K562 (cell line): ENCODE measurements around the gene MPND. TPM values are rescaled to one million over a fixed set of nuclear protein-coding genes. Genes with fewer than 3 reads are reported as not detected.
A peak's percentile ranks its signal among the peaks of the same experiment; 100 is the strongest.

ENCODE experiments used
- CHD1 ChIP-seq: fragments of 200-600 bp; sonication (generic); IDR thresholded peaks from one replicate; pipeline ENCODE4 v1.6.1; 2012; ENCODE audit warnings: mild to moderate bottlenecking, moderate library complexity, low read length, inconsistent platforms
- CTBP1 ChIP-seq: fragments of 450-650 bp; IDR thresholded peaks from 2 replicates; pipeline ENCODE4 v1.6.1; 2016; ENCODE audit warnings: borderline replicate concordance
- EHMT2 ChIP-seq: fragments of 450-650 bp; IDR thresholded peaks from 2 replicates; pipeline ENCODE4 v1.6.1; 2018; ENCODE audit warnings: antibody characterized with exemption
- HDAC6 ChIP-seq: IDR thresholded peaks from 2 replicates; pipeline ENCODE4 v1.6.1; 2012; ENCODE audit warnings: low read depth, mild to moderate bottlenecking, control low read depth, inconsistent platforms, low read length, moderate library complexity
- KDM1A ChIP-seq, 2 experiments: fragments of 450-650 bp; IDR thresholded peaks; 2 replicates each; pipeline ENCODE4 v1.6.1; 2016; ENCODE audit warnings: mild to moderate bottlenecking in 2 of 2
- LARP7 ChIP-seq: fragments of 450-650 bp; IDR thresholded peaks from 2 replicates; pipeline ENCODE4 v1.6.1; 2016
- POLR2A ChIP-seq: fragments of 450-650 bp; conservative IDR thresholded peaks from 2 replicates; pipeline ENCODE4 v1.6.1; 2016
- RAD51 ChIP-seq: fragments of 450-650 bp; IDR thresholded peaks from 2 replicates; pipeline ENCODE4 v1.7.1; 2016; ENCODE audit warnings: low read depth, mild to moderate bottlenecking, borderline replicate concordance
- RBFOX2 ChIP-seq: fragments of 200-400 bp; formaldehyde crosslinking; IDR thresholded peaks from 2 replicates; pipeline ENCODE4 v1.6.1; 2017; ENCODE audit warnings: low read depth, mild to moderate bottlenecking, low read length, moderate library complexity
- SMARCA5 ChIP-seq: fragments of 450-650 bp; IDR thresholded peaks from 2 replicates; pipeline ENCODE4 v1.6.1; 2016
- ZBTB1 ChIP-seq: sonication (generic); formaldehyde crosslinking; IDR thresholded peaks from 2 replicates; pipeline ENCODE4 v1.8.1; 2023; ENCODE audit warnings: missing genetic modification reagents, low read depth, mild to moderate bottlenecking, borderline replicate concordance
- ZNF133 ChIP-seq: fragments of 250-450 bp; sonication (Bioruptor Pico); IDR thresholded peaks from 2 replicates; pipeline ENCODE4 v1.4.0; 2020; ENCODE audit warnings: mild to moderate bottlenecking
- polyA plus RNA-seq, 8 experiments: library from polyadenylated mRNA; depleted of rRNA in 4 of 8; stranded (reverse) in 5 of 8; unstranded in 3 of 8; fragments of >200 nt; fragmentation: Nextera tagmentation in 2 of 8; fragmentation: Illumina TruSeq in 1 of 8; extraction: Ambion mirVana in 2 of 8; extraction: Trizol in 1 of 8; gene quantifications; 2 replicates each; pipeline versions ENCODE4 v1.2.1 to v1.2.3, GENCODE V29; 2011 to 2014; ENCODE audit warnings: inconsistent platforms in 1 of 8, missing spikeins in 1 of 8
- total RNA-seq, 7 experiments: library from RNA; depleted of rRNA in 6 of 7; stranded (reverse); fragments of >200 nt in 6 of 7; fragmentation: Illumina TruSeq in 2 of 7; extraction: Trizol in 2 of 7; gene quantifications; 2 replicates each; pipeline versions ENCODE4 v1.2.1 to v1.2.3, GENCODE V29; 2011 to 2021; ENCODE audit warnings: low replicate concordance in 1 of 7
- TF ChIP-seq, protein P1 (sequence below): IDR thresholded peaks from 2 replicates; pipeline ENCODE4 v1.6.1; 2012; ENCODE audit warnings: low read depth, low read length, improper control_type of control experiment, borderline replicate concordance
- TF ChIP-seq, protein P2 (sequence below): fragments of 450-650 bp; IDR thresholded peaks from 2 replicates; pipeline ENCODE4 v1.6.1; 2016; ENCODE audit warnings: mild to moderate bottlenecking, moderate library complexity
- TF ChIP-seq, protein P3 (sequence below): fragments of 250-450 bp; sonication (Bioruptor Pico); IDR thresholded peaks from 2 replicates; pipeline ENCODE4 v1.8.0; 2022; ENCODE audit warnings: inconsistent platforms, mild to moderate bottlenecking, moderate library complexity, borderline replicate concordance

The MPND gene
- total and polyA plus RNA-seq, 9 of the 15 experiments (the other 6 are each of a cell fraction or from before 2014, with no cell fraction given): 0.25 to 14.0 (median 3.9) TPM

DNA sequence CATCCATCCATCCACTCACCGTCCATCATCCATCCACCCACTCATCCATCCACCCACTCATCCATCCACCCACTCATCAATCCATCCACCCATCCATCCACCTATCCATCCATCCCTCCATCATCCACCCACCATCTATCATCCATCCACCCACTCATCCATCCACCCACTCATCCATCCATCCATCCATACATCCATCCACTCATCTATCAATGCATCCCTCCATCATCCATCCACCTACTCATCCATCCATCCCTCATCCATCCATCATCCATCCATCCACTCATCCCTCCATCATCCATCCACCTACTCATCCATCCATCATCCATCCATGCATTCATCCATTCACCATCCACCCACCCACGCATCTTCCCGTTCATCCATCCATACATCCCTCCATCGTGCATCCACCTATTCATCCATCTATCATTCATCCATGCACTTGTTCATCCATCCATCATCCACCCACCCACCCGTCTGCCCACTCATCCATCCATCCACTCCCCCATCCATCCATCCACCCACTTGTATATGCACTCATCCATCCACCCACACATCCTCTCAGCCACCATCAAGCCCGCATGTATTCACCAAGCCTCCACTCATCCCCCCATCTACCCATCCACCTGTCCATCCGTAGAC lies 8.3 kb upstream of the MPND start (continued):
- TF ChIP-seq RBFOX2: no peak
- no peak for TF ChIP-seq RAD51
- TF ChIP-seq ZNF133 (CRISPR knock-in tag): no peak
- 0 out of 2 replicates have a peak, but pooled peaks have one; percentile 64 for TF ChIP-seq LARP7
- peak; percentile 57; the same call in 1 of the 2 replicates for TF ChIP-seq CTBP1
- TF ChIP-seq, protein P1, sequence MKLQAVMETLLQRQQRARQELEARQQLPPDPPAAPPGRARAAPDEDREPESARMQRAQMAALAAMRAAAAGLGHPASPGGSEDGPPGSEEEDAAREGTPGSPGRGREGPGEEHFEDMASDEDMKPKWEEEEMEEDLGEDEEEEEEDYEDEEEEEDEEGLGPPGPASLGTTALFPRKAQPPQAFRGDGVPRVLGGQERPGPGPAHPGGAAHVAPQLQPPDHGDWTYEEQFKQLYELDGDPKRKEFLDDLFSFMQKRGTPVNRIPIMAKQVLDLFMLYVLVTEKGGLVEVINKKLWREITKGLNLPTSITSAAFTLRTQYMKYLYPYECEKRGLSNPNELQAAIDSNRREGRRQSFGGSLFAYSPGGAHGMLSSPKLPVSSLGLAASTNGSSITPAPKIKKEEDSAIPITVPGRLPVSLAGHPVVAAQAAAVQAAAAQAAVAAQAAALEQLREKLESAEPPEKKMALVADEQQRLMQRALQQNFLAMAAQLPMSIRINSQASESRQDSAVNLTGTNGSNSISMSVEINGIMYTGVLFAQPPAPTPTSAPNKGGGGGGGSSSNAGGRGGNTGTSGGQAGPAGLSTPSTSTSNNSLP: no peak
- TF ChIP-seq ZBTB1 (CRISPR knock-in tag): no peak
- TF ChIP-seq POLR2A: peak; percentile 51; the same call in 1 of the 2 replicates
- peak; percentile 75 for TF ChIP-seq EHMT2
- TF ChIP-seq, protein P2, sequence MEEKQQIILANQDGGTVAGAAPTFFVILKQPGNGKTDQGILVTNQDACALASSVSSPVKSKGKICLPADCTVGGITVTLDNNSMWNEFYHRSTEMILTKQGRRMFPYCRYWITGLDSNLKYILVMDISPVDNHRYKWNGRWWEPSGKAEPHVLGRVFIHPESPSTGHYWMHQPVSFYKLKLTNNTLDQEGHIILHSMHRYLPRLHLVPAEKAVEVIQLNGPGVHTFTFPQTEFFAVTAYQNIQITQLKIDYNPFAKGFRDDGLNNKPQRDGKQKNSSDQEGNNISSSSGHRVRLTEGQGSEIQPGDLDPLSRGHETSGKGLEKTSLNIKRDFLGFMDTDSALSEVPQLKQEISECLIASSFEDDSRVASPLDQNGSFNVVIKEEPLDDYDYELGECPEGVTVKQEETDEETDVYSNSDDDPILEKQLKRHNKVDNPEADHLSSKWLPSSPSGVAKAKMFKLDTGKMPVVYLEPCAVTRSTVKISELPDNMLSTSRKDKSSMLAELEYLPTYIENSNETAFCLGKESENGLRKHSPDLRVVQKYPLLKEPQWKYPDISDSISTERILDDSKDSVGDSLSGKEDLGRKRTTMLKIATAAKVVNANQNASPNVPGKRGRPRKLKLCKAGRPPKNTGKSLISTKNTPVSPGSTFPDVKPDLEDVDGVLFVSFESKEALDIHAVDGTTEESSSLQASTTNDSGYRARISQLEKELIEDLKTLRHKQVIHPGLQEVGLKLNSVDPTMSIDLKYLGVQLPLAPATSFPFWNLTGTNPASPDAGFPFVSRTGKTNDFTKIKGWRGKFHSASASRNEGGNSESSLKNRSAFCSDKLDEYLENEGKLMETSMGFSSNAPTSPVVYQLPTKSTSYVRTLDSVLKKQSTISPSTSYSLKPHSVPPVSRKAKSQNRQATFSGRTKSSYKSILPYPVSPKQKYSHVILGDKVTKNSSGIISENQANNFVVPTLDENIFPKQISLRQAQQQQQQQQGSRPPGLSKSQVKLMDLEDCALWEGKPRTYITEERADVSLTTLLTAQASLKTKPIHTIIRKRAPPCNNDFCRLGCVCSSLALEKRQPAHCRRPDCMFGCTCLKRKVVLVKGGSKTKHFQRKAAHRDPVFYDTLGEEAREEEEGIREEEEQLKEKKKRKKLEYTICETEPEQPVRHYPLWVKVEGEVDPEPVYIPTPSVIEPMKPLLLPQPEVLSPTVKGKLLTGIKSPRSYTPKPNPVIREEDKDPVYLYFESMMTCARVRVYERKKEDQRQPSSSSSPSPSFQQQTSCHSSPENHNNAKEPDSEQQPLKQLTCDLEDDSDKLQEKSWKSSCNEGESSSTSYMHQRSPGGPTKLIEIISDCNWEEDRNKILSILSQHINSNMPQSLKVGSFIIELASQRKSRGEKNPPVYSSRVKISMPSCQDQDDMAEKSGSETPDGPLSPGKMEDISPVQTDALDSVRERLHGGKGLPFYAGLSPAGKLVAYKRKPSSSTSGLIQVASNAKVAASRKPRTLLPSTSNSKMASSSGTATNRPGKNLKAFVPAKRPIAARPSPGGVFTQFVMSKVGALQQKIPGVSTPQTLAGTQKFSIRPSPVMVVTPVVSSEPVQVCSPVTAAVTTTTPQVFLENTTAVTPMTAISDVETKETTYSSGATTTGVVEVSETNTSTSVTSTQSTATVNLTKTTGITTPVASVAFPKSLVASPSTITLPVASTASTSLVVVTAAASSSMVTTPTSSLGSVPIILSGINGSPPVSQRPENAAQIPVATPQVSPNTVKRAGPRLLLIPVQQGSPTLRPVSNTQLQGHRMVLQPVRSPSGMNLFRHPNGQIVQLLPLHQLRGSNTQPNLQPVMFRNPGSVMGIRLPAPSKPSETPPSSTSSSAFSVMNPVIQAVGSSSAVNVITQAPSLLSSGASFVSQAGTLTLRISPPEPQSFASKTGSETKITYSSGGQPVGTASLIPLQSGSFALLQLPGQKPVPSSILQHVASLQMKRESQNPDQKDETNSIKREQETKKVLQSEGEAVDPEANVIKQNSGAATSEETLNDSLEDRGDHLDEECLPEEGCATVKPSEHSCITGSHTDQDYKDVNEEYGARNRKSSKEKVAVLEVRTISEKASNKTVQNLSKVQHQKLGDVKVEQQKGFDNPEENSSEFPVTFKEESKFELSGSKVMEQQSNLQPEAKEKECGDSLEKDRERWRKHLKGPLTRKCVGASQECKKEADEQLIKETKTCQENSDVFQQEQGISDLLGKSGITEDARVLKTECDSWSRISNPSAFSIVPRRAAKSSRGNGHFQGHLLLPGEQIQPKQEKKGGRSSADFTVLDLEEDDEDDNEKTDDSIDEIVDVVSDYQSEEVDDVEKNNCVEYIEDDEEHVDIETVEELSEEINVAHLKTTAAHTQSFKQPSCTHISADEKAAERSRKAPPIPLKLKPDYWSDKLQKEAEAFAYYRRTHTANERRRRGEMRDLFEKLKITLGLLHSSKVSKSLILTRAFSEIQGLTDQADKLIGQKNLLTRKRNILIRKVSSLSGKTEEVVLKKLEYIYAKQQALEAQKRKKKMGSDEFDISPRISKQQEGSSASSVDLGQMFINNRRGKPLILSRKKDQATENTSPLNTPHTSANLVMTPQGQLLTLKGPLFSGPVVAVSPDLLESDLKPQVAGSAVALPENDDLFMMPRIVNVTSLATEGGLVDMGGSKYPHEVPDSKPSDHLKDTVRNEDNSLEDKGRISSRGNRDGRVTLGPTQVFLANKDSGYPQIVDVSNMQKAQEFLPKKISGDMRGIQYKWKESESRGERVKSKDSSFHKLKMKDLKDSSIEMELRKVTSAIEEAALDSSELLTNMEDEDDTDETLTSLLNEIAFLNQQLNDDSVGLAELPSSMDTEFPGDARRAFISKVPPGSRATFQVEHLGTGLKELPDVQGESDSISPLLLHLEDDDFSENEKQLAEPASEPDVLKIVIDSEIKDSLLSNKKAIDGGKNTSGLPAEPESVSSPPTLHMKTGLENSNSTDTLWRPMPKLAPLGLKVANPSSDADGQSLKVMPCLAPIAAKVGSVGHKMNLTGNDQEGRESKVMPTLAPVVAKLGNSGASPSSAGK: no peak
- no peak for TF ChIP-seq HDAC6
- 0 out of 2 replicates have a peak, but pooled peaks have one; percentile 26 for TF ChIP-seq SMARCA5
- peak; percentile 84 to 88 for TF ChIP-seq KDM1A (IDR thresholded peaks at IDR 0.05)
- TF ChIP-seq, protein P3, sequence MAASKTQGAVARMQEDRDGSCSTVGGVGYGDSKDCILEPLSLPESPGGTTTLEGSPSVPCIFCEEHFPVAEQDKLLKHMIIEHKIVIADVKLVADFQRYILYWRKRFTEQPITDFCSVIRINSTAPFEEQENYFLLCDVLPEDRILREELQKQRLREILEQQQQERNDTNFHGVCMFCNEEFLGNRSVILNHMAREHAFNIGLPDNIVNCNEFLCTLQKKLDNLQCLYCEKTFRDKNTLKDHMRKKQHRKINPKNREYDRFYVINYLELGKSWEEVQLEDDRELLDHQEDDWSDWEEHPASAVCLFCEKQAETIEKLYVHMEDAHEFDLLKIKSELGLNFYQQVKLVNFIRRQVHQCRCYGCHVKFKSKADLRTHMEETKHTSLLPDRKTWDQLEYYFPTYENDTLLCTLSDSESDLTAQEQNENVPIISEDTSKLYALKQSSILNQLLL: no peak
- no peak for TF ChIP-seq CHD1
